HG03460 (cell line): ENCODE results near the gene ZNF710.
"Not testable (repeated sequence)": the region's sequence is repeated elsewhere in the genome, so short reads cannot be mapped to it uniquely, and the experiment has no call there.

Source experiments
- ATAC-seq: cut with Tn5 transposase; IDR thresholded peaks from one replicate; pipeline ENCODE4 v1.9.1; 2021; ENCODE audit not compliant: unreplicated experiment

The ZNF710 gene, protein sequence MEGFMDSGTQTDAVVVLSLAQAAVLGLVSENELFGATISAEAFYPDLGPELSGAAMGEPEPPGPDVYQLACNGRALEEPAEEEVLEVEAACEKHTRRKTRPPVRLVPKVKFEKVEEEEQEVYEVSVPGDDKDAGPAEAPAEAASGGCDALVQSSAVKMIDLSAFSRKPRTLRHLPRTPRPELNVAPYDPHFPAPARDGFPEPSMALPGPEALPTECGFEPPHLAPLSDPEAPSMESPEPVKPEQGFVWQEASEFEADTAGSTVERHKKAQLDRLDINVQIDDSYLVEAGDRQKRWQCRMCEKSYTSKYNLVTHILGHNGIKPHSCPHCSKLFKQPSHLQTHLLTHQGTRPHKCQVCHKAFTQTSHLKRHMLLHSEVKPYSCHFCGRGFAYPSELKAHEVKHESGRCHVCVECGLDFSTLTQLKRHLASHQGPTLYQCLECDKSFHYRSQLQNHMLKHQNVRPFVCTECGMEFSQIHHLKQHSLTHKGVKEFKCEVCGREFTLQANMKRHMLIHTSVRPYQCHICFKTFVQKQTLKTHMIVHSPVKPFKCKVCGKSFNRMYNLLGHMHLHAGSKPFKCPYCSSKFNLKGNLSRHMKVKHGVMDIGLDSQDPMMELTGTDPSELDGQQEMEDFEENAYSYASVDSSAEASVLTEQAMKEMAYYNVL

DNA sequence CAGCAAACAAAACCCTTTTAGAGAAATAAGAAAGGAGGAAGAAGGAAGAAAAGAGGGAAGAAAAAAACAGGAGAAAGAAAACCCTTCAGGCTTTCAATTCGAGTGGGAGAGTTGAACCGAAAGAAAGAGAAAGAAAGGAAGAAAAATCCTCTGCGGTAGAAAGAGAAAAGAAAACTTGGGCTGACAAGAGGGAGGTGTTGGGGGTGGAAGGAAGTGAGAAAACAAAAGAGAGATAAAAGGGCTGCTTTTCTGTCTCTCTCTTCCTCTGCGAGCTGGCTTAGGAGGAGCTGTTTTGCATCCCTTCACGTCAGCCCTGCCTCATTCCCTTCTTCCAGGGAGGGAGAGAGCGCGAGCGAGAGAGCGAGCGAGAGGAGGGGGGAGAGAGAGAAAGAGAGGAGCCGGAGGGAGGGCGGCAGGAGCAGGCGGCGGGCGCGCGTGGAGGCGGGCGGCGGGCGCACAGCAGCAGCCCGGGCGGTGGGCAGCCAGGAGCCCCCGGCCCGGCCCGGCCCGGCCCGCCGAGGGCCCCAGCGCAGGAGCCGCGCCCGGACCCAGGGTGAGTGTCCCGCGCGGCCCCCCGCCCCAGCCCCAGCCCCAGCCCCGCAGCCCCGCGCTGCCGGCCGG lies at the start of gene ZNF710:
Gene ZNF710, plus strand, starts transcription at position 263 of the 621 bp plus-strand sequence. CDS start 65,814 bp downstream, outside the sequence.
- ATAC-seq: no peak

DNA sequence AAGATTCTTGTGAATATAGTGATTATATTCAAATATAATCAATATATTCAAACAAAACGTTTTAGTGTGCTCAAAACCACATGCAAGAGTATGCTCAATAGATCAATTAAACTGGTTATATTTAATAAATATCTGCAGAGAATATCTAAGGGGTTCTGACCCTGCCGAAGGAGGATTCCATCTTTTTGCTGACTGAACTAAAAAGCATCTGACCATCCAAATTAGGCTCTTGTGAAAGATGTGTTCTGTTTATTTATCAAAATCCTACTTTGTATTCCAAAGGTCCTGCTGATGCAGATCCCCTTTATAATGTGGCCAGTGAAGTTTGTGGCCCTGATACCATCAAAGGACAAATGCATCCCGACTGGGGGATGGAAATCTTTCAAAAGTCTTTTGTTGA lies 46.6 kb upstream of the ZNF710 start:
- no peak for ATAC-seq

DNA sequence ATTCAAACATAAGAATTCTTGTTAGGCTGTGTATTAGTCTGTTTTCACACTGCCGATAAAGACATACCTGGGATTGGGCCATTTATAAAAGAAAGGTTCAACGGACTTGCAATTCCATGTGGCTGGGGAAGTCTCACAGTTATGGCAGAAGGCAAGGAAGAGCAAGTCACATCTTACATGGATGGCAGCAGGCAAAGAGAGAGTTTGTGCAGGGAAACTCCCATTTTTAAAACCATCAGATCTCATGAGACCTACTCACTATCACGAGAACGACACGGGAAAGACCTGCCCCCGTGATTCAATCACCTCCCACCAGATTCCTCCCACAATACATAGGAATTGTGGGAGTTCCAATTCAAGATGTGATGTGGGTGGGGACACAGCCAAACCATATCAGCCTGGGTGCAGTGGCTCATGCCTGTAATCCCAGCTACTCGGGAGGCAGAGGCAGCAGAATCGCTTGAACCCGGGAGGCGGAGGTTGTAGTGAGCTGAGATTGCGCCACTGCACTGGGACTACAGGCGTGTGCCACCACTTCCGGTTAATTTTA lies 45.6 kb upstream of the ZNF710 start:
- not testable (repeated sequence) for ATAC-seq

DNA sequence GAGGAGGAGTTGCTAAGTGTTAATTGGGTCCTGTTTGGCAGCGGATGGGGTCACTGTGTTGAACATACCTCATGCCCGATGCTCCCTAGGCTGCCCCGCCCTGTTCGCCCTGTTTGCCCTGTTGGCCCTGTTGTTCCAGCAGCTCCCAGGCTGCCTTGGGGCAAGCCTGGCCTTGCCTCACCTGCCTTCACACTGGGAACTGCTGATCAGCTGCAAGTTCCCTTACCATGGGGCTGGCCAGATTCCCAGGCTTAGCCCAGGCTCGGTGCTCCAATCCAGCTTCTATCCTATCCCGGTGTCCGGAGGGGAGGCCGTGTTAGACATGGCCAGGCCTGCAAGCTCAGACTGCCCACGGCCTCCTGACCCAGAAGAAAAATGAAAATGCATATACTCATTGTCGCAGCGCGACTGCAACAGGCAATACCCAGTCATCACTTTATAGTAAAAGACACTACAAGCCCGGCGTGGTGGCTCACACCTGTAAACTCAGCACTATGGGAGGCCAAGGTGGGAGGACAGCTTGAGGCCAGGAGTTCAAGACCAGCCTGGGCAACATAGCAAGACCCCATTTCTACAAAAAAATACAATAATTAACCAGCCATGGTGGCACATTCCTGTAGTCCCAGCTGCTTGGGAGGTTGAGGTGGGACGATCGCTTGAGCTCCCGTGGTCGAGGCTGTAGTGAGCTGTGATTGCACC lies 42.9 kb upstream of the ZNF710 start:
- ATAC-seq: no peak

DNA sequence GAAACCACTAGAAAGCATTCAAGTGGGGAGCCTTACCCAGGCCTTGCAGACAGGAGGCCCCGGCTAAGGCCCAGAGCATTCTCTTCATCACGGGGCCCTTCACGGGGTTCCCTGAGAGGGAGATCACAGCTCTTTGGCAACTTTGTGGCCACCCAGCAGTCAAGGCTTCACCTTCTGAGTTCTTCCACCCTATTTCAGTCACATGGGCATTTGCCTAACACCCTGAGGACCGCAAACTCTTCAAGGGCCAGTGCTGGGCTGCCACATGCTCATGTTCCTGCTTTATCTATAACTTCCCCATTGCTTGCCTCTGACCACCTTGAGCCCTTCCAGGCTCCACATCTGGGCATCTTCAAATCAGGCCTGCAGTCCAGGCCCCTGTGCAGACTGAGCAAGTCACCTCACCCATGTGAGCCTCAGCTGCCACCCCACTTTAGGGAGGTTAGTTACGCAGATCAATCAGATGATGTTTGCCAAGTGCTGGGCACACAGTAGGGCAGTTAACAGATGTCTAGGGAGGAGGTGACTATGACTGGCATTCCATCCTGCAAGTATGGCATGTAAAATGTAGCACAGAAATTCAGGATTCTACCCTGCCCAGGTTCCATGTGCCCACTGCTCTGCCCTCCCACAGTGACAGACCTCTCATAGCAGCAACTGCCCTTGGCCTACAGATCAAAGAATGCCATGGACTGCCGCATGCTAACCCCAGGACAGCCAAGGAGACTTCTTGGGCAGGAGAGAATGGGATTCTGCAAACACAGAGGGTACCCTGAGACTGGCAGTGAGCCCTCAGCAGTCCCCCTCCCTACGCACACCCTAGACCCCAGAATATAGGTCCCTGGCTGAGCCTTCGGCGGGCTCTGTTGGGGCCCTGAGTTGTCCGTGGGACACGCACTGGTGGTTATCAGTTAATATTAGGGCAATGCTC lies 37.6 kb upstream of the ZNF710 start:
- ATAC-seq: no peak

DNA sequence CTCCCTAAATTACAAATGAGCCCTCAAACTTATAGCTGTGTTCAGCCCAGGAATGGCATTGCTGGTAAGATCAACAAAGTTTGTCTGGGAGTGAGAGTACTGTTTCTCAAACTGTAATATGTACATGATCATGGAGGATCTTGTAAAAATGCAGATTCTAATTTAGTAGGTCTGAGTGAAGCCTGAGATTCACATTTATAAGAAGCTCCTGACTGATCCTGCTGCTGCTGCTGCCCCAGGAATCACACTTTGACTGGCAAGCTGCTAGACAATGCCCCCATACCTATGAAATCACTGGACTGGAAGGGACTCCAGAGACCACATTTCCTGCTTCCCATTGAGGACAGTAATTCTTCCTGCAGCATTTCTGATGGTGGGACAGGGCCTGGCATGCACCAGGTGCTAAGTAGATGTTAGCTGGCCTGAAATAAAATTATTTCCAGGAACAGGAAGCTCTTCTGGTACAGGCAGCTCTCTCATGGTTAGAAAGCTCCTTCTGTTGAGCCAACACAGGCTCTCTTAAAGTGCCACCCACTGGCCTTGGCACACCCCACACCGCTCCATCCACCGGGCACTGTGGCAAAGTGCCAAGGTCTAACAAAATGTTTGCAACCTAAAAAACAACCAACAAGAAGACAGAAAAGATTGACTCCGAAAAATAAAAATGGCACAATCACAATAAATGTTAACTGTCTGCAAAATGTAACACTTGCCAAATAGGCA lies 36.7 kb upstream of the ZNF710 start:
- ATAC-seq: no peak

DNA sequence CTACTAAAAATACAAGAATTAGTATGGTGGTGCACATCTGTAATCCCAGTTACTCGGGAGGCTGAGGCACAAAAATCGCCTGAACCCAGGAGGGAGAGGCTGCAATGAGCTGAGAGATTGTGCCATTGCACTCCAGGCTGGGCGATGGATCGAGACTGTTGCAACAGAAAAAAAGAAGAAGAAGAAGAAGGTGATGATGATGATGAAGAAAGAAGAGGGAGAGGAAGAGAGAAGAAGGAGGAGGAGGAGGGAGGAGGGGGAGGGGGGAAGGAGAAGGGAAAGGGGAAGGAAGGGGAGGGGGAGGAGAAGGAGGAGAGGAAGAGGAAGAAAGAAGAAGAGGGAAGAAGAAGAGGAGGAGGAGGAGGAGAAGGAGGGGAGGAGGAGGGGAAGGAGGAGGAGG lies 33.2 kb upstream of the ZNF710 start:
- no peak for ATAC-seq

DNA sequence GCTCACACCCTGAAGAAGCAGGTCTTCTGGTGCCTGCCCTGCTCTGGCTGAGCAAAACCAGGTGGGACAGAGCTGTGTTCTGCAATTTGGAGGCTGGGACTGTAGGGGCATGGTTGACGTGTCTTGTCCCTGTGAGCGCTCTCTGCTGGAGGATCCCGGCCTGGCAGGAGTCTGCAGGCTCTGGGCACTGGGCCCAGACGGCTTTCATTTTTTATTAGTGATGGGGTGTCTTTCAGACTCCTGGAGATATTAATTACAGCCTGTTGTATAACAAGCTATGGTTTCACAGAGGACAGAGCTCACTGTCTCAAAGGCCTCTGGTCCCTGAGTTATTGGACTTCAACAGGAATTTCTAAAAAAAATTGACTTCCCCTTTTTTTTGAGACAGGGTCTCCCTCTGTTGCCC lies 29.5 kb upstream of the ZNF710 start:
- no peak for ATAC-seq

DNA sequence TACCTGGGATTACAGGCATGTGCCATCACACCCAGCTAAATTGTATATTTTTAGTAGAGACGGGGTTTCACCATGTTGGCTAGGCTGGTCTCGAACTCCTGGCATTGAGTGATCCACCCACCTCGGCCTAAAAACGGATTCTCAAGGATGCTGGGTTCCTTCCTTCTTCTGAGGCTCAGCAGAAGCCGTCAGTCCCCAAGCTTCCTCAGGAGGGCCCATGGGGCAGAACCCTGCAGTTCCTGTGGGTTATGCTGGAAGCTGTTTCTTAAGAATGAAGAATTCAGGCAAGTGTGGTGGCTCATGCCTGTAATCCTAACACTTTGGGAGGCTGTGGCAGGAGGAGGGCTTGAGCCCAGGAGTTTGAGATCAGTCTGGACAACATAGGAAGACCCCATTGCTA lies 29.0 kb upstream of the ZNF710 start:
- no peak for ATAC-seq

DNA sequence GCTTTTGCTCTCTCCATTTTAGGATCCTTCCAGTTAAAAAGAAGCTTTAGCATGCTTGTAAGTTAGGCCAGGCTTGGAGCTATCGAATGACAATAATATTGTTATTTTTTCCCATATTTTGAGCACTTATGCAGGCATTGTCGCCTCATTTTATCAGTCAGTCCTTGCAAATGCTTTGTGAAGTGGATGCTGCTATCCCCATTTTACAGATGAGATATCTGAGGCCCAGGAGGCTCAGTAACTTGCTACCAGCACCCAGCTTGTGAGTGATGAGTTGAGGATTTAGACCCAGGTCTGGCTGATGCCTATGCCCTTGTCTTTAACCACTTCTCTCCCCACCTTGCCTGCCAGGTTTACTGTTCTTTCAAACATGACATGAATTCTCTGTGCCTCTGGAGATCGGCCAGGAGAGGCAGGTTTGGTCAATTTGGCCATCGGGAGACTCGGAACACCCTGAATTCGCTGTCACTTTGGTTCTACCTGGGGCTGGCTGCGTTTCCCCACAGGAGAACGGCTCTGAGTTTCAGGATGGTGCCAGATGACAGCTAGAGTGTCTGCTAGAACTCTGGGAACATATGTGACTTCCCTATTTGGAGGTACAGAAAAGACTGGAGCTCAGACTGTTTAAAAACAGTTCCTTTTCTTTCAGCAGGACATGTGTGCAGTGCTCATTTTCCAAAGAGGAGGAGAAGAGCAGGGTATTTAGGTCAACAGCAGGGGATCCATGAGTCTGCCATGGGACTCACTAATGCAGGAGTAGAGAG lies 25.5 kb upstream of the ZNF710 start:
- ATAC-seq: no peak

DNA sequence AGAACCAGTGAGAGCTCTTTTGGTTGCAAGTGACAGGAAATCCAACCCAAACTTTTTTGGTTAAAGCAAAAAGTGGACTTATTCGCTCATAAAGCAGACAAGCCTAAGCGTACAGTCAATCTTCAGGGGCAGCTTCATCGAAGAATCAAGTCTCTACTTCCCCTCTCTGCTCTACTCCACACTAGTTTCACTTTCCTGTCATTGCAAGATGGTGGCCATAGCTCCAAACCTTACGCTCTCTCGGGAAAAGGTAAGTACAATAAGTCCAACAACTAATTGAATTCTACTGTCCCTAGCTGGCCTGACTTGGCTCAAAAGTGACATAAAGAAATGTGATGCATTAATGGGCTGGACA lies 24.9 kb upstream of the ZNF710 start:
- no peak for ATAC-seq

DNA sequence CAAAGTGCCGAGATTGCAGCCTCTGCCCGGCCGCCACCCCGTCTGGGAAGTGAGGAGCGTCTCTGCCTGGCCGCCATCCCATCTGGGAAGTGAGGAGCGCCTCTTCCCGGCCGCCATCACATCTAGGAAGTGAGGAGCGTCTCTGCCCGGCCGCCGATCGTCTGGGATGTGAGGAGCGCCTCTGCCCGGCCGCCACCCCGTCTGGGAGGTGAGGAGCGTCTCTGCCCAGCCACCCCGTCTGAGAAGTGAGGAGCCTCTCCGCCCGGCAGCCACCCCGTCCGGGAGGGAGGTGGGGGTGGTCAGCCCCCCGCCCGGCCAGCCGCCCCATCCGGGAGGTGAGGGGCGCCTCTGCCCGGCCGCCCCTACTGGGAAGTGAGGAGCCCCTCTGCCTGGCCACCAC lies 23.3 kb upstream of the ZNF710 start:
- not testable (repeated sequence) for ATAC-seq

DNA sequence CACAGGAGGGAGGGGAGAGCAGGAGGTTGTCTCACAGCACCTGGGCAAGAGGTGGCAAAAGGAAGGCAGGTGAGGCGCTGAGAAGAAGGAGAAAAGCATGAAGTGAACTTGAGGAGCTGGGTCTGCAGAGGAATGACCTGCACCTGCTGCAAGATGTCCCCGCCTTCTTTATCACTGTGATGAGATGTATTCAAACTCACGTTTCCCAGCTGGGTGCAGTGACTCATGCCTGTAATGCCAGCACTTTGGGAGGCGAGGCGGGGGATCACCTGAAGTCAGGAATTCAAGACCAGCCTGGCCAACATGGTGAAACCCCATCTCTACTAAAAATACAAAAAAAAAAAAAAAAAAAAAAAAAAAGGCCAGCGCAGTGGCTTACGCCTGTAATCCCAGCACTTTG lies 22.2 kb upstream of the ZNF710 start:
- ATAC-seq: no peak

DNA sequence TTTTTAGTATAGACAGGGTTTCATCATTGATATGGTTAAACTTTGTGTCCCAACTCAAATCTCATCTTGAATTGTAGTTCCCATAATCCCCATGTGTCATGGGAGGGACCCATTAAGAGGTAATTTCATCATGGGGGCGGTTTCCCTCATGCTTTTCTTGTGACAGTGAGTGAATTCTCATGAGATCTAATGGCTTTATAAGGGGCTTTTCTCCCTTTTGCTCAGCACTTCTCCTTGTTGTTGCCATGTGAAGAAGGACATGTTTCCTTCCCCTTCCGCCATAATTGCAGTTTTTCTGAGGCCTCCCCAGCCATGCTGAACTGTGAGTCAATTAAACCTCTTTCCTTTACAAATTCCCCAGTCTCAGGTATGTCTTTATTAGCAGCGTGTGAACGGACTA lies 20.2 kb upstream of the ZNF710 start:
- no peak for ATAC-seq

DNA sequence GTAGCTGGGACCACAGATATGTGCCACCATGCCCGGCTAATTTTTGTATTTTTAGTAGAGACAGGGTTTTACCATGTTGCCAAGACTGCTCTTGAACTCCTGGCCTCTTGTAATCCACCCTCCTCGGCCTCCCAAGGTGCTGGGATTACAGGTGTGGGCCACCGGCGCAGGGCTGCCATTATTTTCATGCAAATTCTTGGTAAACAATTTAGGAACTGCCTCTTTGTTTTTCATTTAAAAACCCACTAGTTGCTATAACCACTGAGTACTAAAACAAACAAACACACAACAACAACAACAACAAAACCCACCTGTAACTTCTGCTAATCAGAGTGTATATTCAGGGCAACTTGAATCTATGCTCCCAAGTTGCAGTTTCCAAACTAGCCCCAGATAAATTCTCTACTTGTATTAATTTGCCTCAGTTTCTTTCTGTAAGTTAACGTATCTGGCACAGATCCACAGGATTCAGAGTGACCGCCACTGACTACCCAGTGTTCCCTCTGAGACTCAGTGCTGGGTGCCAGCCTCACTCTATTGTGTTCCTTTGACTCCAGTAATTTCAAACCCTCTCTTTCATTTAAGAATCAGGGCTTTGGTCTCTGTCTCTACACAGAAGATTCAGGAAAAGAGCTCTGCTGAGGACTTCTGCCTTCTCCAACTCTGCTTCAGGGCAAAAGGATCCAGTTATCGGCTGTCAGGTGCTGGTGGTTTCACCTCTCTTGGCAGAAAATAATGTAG lies 18.6 kb upstream of the ZNF710 start:
- no peak for ATAC-seq

DNA sequence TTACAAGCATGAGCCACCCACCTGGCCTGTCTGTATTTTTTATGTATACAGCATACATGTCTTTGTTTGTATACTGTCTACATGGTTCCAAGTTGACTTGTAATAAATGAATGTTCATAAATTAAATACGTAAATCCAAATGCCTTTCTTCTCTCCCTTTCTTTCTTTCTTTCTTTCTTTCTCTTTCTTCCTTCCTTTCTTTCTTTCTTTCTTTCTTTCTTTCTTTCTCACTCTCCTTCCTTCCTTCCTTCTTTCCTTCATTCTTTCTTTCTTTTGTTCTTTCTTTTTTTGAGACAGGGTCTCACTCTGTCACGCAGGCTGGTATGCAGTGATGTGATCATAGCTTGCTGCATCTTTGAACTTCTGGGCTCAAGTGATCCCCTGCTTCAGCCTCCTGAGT lies 17.1 kb upstream of the ZNF710 start:
- ATAC-seq: no peak

DNA sequence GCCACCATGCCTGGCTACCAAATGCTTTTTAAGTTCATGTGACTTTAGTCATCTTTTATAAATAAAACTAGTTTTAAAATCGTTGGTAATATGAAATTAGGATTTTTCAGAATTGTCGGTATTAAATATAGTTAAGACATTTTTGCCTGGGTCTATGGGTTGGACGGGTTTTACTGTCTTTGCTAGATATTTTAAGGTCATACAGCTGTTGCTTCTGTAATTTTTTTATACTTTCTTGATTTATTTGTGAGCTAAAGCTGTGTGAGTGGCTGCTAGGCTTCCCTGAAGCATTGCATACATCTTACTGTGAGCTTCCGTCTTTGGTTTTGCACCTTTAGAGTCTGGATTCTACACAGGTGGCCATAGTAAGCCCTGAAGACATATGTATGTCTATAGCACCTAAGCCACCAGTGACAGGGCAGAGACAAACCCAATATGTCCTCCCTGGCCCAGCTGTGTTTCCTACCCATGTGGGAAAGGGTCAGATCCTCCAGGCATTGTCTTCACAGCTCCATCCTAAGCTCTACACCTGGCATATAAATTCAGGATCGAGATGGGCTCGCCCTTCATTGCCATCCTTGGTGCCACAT lies 16.6 kb upstream of the ZNF710 start:
- no peak for ATAC-seq

DNA sequence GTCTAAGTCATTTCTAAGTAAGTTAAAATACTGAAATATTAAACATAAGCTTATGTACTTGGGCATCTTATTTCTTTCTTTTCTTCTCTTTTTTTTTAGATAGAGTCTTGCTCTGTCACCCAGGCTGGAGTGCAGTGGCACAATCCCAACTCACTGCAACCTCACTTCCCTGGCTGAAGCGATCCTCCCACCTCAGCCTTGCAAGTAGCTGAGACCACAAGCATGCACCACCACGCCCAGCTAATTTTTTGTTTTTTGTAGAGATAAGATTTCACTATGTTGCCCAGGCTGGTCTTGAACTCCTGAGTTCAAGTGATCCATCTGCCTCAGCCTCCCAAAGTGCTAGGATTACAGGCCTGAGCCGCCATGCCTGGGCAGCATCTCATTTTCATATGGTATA lies 16.0 kb upstream of the ZNF710 start:
- ATAC-seq: no peak
